WTC11 (cell line): ENCODE data around the gene DPF1.

Source experiments
- TF ChIP-seq, protein P1 (sequence below): sonication (generic); formaldehyde crosslinking; IDR thresholded peaks from 2 replicates; pipeline ENCODE4 v1.8.0; 2022; ENCODE audit warnings: mild to moderate bottlenecking, missing genetic modification reagents
- TF ChIP-seq, protein P2 (sequence below): sonication (generic); formaldehyde crosslinking; IDR thresholded peaks from 2 replicates; pipeline ENCODE4 v1.8.1; 2023; ENCODE audit warnings: mild to moderate bottlenecking, missing genetic modification reagents, moderate library complexity

DNA sequence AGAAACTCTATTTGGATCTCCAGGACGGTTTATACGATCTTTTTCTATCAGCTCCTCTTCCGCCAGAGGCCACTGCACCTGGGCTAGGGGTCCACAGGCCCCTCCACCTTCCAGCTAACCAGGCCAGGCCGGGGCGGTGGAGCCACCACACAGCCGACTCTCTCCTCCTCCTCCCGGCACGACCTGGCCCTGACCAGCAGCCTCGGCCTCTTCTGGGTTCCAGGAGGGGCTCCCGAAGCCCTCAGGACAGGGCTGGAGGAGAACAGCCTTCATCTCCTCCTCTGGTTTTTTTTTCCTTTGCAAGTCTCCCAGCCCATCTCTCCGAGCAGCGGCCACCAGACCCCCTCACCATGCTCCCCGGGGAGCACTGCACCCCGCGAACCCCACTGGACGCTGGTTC, 17.1 kb downstream of the DPF1 start:
- TF ChIP-seq, protein P1, sequence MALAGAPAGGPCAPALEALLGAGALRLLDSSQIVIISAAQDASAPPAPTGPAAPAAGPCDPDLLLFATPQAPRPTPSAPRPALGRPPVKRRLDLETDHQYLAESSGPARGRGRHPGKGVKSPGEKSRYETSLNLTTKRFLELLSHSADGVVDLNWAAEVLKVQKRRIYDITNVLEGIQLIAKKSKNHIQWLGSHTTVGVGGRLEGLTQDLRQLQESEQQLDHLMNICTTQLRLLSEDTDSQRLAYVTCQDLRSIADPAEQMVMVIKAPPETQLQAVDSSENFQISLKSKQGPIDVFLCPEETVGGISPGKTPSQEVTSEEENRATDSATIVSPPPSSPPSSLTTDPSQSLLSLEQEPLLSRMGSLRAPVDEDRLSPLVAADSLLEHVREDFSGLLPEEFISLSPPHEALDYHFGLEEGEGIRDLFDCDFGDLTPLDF: no peak
- TF ChIP-seq, protein P2, sequence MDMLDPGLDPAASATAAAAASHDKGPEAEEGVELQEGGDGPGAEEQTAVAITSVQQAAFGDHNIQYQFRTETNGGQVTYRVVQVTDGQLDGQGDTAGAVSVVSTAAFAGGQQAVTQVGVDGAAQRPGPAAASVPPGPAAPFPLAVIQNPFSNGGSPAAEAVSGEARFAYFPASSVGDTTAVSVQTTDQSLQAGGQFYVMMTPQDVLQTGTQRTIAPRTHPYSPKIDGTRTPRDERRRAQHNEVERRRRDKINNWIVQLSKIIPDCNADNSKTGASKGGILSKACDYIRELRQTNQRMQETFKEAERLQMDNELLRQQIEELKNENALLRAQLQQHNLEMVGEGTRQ (CRISPR knock-in tag): no peak
